K562 (cell line): ENCODE measurements around the gene FAM177B. TPM values are rescaled to one million over a fixed set of nuclear protein-coding genes. Genes with fewer than 3 reads are reported as not detected.
A peak's percentile ranks its signal among the peaks of the same experiment; 100 is the strongest.

Source experiments
- ATF7 ChIP-seq: fragments of 450-650 bp; IDR thresholded peaks from 2 replicates; pipeline ENCODE4 v1.7.1; 2014; ENCODE audit warnings: mild to moderate bottlenecking, moderate library complexity
- CBX8 ChIP-seq: fragments of 200-600 bp; sonication (generic); IDR thresholded peaks from 2 replicates; pipeline ENCODE4 v1.6.1; 2012; ENCODE audit warnings: borderline replicate concordance, mixed run types, low read depth, mild to moderate bottlenecking, moderate library complexity, mixed read lengths, low read length, control low read depth, inconsistent platforms; ENCODE audit not compliant: poor library complexity, severe bottlenecking; ENCODE audit errors: extremely low read depth
- ERF ChIP-seq: fragments of 450-650 bp; formaldehyde crosslinking; IDR thresholded peaks from 2 replicates; pipeline ENCODE4 v1.4.0; 2020; ENCODE audit warnings: mild to moderate bottlenecking, mixed read lengths
- MYC ChIP-seq, 2 experiments: fragments of 250-450 bp in 1 of 2; sonication (Bioruptor Pico) in 1 of 2; IDR thresholded peaks; 2 replicates each; pipeline versions ENCODE4 v1.5.1 to v1.6.1; 2012 to 2021; ENCODE audit warnings: low read depth in 2 of 2, borderline replicate concordance in 1 of 2, improper control_type of control experiment in 1 of 2, low read length in 1 of 2, mild to moderate bottlenecking in 1 of 2, moderate library complexity in 1 of 2
- U2AF2 ChIP-seq: fragments of 200-400 bp; formaldehyde crosslinking; optimal IDR thresholded peaks from 2 replicates; pipeline ENCODE3; 2017; ENCODE audit warnings: low read depth, mild to moderate bottlenecking, low read length
- ZNF707 ChIP-seq: fragments of 250-450 bp; sonication (Bioruptor Pico); conservative IDR thresholded peaks from 2 replicates; pipeline ENCODE4 v1.8.0; 2022; ENCODE audit warnings: inconsistent platforms, mild to moderate bottlenecking, moderate library complexity
- polyA plus RNA-seq, 8 experiments: library from polyadenylated mRNA; depleted of rRNA in 4 of 8; stranded (reverse) in 5 of 8; unstranded in 3 of 8; fragments of >200 nt; fragmentation: Nextera tagmentation in 2 of 8; fragmentation: Illumina TruSeq in 1 of 8; extraction: Ambion mirVana in 2 of 8; extraction: Trizol in 1 of 8; gene quantifications; 2 replicates each; pipeline versions ENCODE4 v1.2.1 to v1.2.3, GENCODE V29; 2011 to 2014; ENCODE audit warnings: inconsistent platforms in 1 of 8, missing spikeins in 1 of 8
- total RNA-seq, 7 experiments: library from RNA; depleted of rRNA in 6 of 7; stranded (reverse); fragments of >200 nt in 6 of 7; fragmentation: Illumina TruSeq in 2 of 7; extraction: Trizol in 2 of 7; gene quantifications; 2 replicates each; pipeline versions ENCODE4 v1.2.1 to v1.2.3, GENCODE V29; 2011 to 2021; ENCODE audit warnings: low replicate concordance in 1 of 7
- TF ChIP-seq, protein P1 (sequence below), 2 experiments: fragments of 450-650 bp in 1 of 2; sonication (generic) in 1 of 2; formaldehyde crosslinking; conservative IDR thresholded peaks; 2 replicates each; pipeline versions ENCODE4 v1.4.0 to v1.8.1; 2020 to 2022; ENCODE audit warnings: mild to moderate bottlenecking in 1 of 2, missing genetic modification reagents in 1 of 2
- TF ChIP-seq, protein P2 (sequence below), 2 experiments: fragments of 450-650 bp; conservative IDR thresholded peaks; 2 replicates each; pipeline ENCODE4 v1.6.1; 2017; ENCODE audit warnings: mild to moderate bottlenecking in 2 of 2, moderate library complexity in 2 of 2
- TF ChIP-seq, protein P3 (sequence below): fragments of 450-650 bp; formaldehyde crosslinking; IDR thresholded peaks from 2 replicates; pipeline ENCODE4 v1.4.0; 2020; ENCODE audit warnings: mild to moderate bottlenecking, mixed read lengths
- TF ChIP-seq, protein P4 (sequence below), 2 experiments: fragments of 450-650 bp; IDR thresholded peaks; 2 replicates each; pipeline ENCODE4 v1.6.1; 2016; ENCODE audit warnings: mild to moderate bottlenecking in 2 of 2, borderline replicate concordance in 1 of 2, low read depth in 1 of 2, moderate library complexity in 1 of 2

The FAM177B gene
- total and polyA plus RNA-seq, 9 of the 15 experiments (the other 6 are each of a cell fraction or from before 2014, with no cell fraction given) = not detected

DNA sequence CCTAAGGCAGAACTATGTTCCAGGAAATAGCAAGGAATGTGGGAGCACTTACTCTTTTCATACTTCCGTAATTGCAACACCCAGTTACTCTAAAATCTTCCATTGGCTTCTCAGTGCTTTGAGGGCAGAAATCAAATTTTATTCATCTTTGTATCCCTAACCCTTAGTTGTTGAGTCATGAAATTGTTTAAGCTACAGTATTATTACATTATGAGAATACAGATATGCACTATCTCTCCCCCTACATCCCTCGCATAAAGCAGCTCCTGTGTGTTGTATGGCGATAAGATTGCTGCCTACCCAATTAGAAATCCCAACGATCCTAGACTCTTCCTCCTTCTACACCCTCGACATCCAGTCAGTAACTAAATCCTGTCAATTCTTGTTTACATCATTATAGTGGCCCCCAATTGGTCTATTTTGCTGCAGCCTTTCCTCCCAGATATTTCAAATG, 27.3 kb upstream of the FAM177B start (continued):
- TF ChIP-seq, protein P1, sequence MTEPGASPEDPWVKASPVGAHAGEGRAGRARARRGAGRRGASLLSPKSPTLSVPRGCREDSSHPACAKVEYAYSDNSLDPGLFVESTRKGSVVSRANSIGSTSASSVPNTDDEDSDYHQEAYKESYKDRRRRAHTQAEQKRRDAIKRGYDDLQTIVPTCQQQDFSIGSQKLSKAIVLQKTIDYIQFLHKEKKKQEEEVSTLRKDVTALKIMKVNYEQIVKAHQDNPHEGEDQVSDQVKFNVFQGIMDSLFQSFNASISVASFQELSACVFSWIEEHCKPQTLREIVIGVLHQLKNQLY (CRISPR knock-in tag; conservative IDR thresholded peaks at IDR 0.05) = no peak
- TF ChIP-seq MYC (IDR thresholded peaks at IDR 0.05; ENCODE audit: low read depth, low read length) = no peak
- TF ChIP-seq MYC (CRISPR knock-in tag; IDR thresholded peaks at IDR 0.05; ENCODE audit: borderline replicate concordance, low read depth) = no peak
- TF ChIP-seq, protein P2, sequence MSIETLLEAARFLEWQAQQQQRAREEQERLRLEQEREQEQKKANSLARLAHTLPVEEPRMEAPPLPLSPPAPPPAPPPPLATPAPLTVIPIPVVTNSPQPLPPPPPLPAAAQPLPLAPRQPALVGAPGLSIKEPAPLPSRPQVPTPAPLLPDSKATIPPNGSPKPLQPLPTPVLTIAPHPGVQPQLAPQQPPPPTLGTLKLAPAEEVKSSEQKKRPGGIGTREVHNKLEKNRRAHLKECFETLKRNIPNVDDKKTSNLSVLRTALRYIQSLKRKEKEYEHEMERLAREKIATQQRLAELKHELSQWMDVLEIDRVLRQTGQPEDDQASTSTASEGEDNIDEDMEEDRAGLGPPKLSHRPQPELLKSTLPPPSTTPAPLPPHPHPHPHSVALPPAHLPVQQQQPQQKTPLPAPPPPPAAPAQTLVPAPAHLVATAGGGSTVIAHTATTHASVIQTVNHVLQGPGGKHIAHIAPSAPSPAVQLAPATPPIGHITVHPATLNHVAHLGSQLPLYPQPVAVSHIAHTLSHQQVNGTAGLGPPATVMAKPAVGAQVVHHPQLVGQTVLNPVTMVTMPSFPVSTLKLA (conservative IDR thresholded peaks at IDR 0.05) = peak in 1 of 2 experiments; percentile 50; a peak in 3 of 4 replicates
- no peak for TF ChIP-seq CBX8
- TF ChIP-seq ERF = no peak
- TF ChIP-seq U2AF2 = no peak
- TF ChIP-seq, protein P3, sequence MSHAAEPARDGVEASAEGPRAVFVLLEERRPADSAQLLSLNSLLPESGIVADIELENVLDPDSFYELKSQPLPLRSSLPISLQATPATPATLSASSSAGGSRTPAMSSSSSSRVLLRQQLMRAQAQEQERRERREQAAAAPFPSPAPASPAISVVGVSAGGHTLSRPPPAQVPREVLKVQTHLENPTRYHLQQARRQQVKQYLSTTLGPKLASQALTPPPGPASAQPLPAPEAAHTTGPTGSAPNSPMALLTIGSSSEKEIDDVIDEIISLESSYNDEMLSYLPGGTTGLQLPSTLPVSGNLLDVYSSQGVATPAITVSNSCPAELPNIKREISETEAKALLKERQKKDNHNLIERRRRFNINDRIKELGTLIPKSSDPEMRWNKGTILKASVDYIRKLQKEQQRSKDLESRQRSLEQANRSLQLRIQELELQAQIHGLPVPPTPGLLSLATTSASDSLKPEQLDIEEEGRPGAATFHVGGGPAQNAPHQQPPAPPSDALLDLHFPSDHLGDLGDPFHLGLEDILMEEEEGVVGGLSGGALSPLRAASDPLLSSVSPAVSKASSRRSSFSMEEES (CRISPR knock-in tag) = no peak
- TF ChIP-seq ZNF707 (CRISPR knock-in tag) = no peak
- TF ChIP-seq, protein P4, sequence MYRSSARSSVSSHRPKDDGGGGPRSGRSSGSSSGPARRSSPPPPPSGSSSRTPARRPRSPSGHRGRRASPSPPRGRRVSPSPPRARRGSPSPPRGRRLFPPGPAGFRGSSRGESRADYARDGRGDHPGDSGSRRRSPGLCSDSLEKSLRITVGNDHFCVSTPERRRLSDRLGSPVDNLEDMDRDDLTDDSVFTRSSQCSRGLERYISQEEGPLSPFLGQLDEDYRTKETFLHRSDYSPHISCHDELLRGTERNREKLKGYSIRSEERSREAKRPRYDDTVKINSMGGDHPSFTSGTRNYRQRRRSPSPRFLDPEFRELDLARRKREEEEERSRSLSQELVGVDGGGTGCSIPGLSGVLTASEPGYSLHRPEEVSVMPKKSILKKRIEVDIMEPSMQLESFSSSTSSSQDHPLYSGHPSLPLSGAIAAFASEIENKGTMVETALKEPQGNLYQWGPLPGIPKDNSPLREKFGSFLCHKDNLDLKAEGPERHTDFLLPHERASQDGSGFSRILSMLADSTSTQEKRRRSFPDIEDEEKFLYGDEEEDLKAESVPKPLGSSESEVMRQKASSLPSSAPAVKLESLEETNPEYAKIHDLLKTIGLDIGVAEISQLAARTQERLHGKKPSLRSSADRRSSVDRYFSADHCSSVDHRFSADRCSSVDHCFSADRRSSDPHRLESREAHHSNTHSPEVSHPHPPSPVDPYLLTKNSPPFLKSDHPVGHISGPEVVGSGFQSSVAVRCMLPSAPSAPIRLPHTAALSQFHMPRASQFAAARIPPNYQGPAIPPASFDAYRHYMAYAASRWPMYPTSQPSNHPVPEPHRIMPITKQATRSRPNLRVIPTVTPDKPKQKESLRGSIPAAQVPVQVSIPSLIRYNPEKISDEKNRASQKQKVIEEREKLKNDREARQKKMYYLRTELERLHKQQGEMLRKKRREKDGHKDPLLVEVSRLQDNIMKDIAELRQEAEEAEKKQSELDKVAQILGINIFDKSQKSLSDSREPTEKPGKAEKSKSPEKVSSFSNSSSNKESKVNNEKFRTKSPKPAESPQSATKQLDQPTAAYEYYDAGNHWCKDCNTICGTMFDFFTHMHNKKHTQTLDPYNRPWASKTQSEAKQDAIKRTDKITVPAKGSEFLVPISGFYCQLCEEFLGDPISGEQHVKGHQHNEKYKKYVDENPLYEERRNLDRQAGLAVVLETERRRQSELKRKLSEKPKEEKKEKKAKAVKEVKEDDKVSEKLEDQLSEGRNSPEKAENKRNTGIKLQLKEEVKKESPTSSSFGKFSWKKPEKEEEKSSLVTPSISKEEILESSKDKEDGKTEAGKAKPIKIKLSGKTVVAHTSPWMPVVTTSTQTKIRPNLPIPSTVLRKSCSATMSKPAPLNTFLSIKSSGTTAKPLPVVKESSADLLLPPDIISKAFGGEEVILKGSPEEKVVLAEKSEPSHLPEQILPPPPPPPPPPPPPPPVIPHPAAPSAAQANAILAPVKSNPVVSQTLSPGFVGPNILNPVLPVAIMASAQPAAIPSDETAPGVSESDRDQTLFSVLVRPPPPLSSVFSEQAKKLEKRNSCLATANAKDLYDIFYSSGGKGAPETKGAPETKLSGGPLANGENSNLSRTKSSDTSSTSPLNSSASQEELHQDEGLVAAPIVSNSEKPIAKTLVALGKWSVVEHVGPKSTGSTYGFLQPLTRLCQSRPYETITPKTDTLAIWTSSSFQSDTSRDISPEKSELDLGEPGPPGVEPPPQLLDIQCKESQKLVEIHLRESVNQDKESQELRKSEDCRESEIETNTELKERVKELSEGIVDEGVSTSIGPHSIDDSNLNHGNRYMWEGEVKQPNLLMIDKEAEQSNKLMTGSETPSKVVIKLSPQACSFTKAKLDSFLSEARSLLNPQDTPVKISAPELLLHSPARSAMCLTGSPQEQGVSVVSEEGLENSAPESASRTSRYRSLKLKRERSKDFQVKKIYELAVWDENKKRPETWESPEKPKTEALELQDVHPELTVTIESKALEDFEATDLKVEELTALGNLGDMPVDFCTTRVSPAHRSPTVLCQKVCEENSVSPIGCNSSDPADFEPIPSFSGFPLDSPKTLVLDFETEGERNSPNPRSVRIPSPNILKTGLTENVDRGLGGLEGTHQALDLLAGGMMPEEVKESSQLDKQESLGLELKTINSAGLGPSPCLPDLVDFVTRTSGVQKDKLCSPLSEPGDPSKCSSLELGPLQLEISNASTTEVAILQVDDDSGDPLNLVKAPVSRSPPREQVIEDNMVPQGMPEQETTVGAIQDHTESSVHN (IDR thresholded peaks at IDR 0.05; ENCODE audit: borderline replicate concordance in 1 of 2, low read depth in 1 of 2) = no peak
- peak; percentile 30; the same call in 1 of the 2 replicates for TF ChIP-seq ATF7
